A549 (cell line): ENCODE measurements around the gene SLF2. TPM values are rescaled to one million over a fixed set of nuclear protein-coding genes. Genes with fewer than 3 reads are reported as not detected.
A peak's percentile ranks its signal among the peaks of the same experiment; 100 is the strongest.

Experiments
- ATAC-seq, 2 experiments: fragments of 200-7000 bp in 1 of 2; fragments of >200 bp in 1 of 2; cut with Nextera tagmentation in 1 of 2; cut with Tn5 transposase in 1 of 2; 3 replicates each; pipeline versions ENCODE4 v1.8.0 to v1.9.1; 2018 to 2020; ENCODE audit warnings: mild to moderate bottlenecking in 1 of 2, moderate library complexity in 1 of 2
- CTCF ChIA-PET: fragments of 300-600 bp; sonication (Branson Sonifier 250); formaldehyde crosslinking; extraction: SDS; loops from one replicate; lab custom pipeline; 2021; ENCODE audit warnings: antibody characterized with exemption, inconsistent platforms; lab: Yijun Ruan, JAX
- POLR2A ChIA-PET: fragments of 350-600 bp; formaldehyde crosslinking; extraction: SDS; loops from one replicate; lab custom pipeline; 2021; ENCODE audit warnings: antibody characterized with exemption, inconsistent platforms; lab: Yijun Ruan, JAX
- DNase-seq, 2 experiments: peaks; one replicate each; pipeline versions ENCODE4 v3.0.0 to v3.0.0-alpha.2; 2011 to 2016; ENCODE audit warnings: low read depth in 1 of 2, low spot score in 1 of 2
- FAIRE-seq: peaks from 2 replicates; lab custom pipeline; 2011; peaks lifted over from hg19 to GRCh38; lab: Jason Lieb, UNC
- H3K27ac ChIP-seq, 2 experiments: fragments of >200 bp; sonication (Bioruptor Twin); formaldehyde crosslinking; 3 replicates each; pipeline ENCODE4 v1.5.1; 2016 to 2017
- H3K4me1 ChIP-seq: fragments of >200 bp; sonication (Bioruptor Twin); formaldehyde crosslinking; 3 replicates; pipeline ENCODE4 v1.6.1; 2016
- H3K4me2 ChIP-seq: fragments of >200 bp; sonication (Bioruptor Twin); formaldehyde crosslinking; 3 replicates; pipeline ENCODE4 v1.6.1; 2016
- H3K4me3 ChIP-seq: fragments of >200 bp; sonication (Bioruptor Twin); formaldehyde crosslinking; 3 replicates; pipeline ENCODE4 v1.5.1; 2016
- H3K9me3 ChIP-seq: fragments of >200 bp; sonication (Bioruptor Twin); formaldehyde crosslinking; 3 replicates; pipeline ENCODE4 v1.6.1; 2016
- BHLHE40 ChIP-seq: IDR thresholded peaks from 2 replicates; pipeline ENCODE4 v1.6.1; 2012; ENCODE audit warnings: low read depth, low read length, inconsistent platforms
- CBX2 ChIP-seq: fragments of 200-600 bp; sonication (generic); IDR thresholded peaks from 2 replicates; pipeline ENCODE4 v1.6.1; 2016; ENCODE audit warnings: low read depth, mild to moderate bottlenecking, borderline replicate concordance
- CHD2 ChIP-seq: fragments of 150-350 bp; IDR thresholded peaks from 2 replicates; pipeline ENCODE4 v1.6.1; 2014; ENCODE audit warnings: low read length; ENCODE audit not compliant: partially characterized antibody
- E2F6 ChIP-seq: IDR thresholded peaks from 2 replicates; pipeline ENCODE4 v1.6.1; 2012; ENCODE audit warnings: low read depth, borderline replicate concordance
- EHF ChIP-seq: fragments of 250-450 bp; sonication (Bioruptor Pico); IDR thresholded peaks from 2 replicates; pipeline ENCODE4 v1.5.0; 2020; ENCODE audit warnings: mild to moderate bottlenecking
- ESRRA ChIP-seq: fragments of 150-350 bp; IDR thresholded peaks from 2 replicates; pipeline ENCODE4 v1.6.1; 2014; ENCODE audit warnings: mild to moderate bottlenecking, low read length, borderline replicate concordance
- FOSB ChIP-seq: fragments of 250-450 bp; sonication (Bioruptor Pico); IDR thresholded peaks from 2 replicates; pipeline ENCODE4 v1.5.0; 2020; ENCODE audit warnings: mild to moderate bottlenecking, moderate library complexity
- HEYL ChIP-seq: fragments of 250-450 bp; sonication (Bioruptor Pico); IDR thresholded peaks from 2 replicates; pipeline ENCODE4 v1.8.0; 2021; ENCODE audit warnings: mild to moderate bottlenecking, moderate library complexity
- HOXA7 ChIP-seq: fragments of 250-450 bp; sonication (Bioruptor Pico); IDR thresholded peaks from 2 replicates; pipeline ENCODE4 v1.5.0; 2020; ENCODE audit warnings: mild to moderate bottlenecking, moderate library complexity
- HOXB13 ChIP-seq: fragments of 250-450 bp; sonication (Bioruptor Pico); IDR thresholded peaks from 2 replicates; pipeline ENCODE4 v1.5.0; 2020; ENCODE audit warnings: low read depth, mild to moderate bottlenecking, moderate library complexity
- MAFK ChIP-seq: fragments of 450-650 bp; IDR thresholded peaks from 2 replicates; pipeline ENCODE4 v1.6.1; 2014; ENCODE audit not compliant: partially characterized antibody
- MAX ChIP-seq: IDR thresholded peaks from 2 replicates; pipeline ENCODE4 v1.6.1; 2012
- MYC ChIP-seq: IDR thresholded peaks from 2 replicates; pipeline ENCODE4 v1.6.1; 2012; ENCODE audit warnings: mild to moderate bottlenecking, inconsistent platforms, low read length, improper control_type of control experiment, borderline replicate concordance
- NR3C1 ChIP-seq: fragments of >200 bp; sonication (Bioruptor Twin); formaldehyde crosslinking; IDR thresholded peaks from 3 replicates; pipeline ENCODE4 v1.6.1; 2017
- POLR2A ChIP-seq: IDR thresholded peaks from 2 replicates; pipeline ENCODE4 v1.6.1; 2012; ENCODE audit warnings: mild to moderate bottlenecking, low read length
- RARB ChIP-seq: fragments of 250-450 bp; sonication (Bioruptor Pico); IDR thresholded peaks from 2 replicates; pipeline ENCODE4 v1.8.0; 2021; ENCODE audit warnings: mild to moderate bottlenecking, moderate library complexity
- RCOR1 ChIP-seq: fragments of 150-350 bp; IDR thresholded peaks from 2 replicates; pipeline ENCODE4 v1.6.1; 2014; ENCODE audit warnings: antibody characterized with exemption, low read length, low read depth
- REST ChIP-seq: fragments of 200-600 bp; sonication (generic); IDR thresholded peaks from 2 replicates; pipeline ENCODE4 v1.6.1; 2016; ENCODE audit warnings: antibody characterized with exemption, mild to moderate bottlenecking, moderate library complexity
- ZNF302 ChIP-seq: fragments of 250-450 bp; sonication (Bioruptor Pico); IDR thresholded peaks from 2 replicates; pipeline ENCODE4 v1.9.0; 2021; ENCODE audit warnings: inconsistent platforms, mild to moderate bottlenecking, moderate library complexity
- WGBS: methylation state at CpG from one replicate; pipeline ENCODE4 v1.1.6; 2017; ENCODE audit errors: missing lambda C conversion rate; 5-methylcytosine and 5-hydroxymethylcytosine counted together
- polyA plus RNA-seq, 4 experiments: library from polyadenylated mRNA; depleted of rRNA in 3 of 4; stranded (reverse); fragments of >200 nt; fragmentation: RNase III in 1 of 4; extraction: RNeasy Plus Mini Kit Qiagen cat#74134 plus additional on column Dnase treatment in 1 of 4; gene quantifications; 2 replicates in 3 of 4; 3 replicates in 1 of 4; pipeline ENCODE4 v1.2.3, GENCODE V29; 2011 to 2017

Gene SLF2
- polyA plus RNA-seq, 2 of the 4 experiments (the other 2 are of a cell fraction): 13.0 to 16.6 TPM

GRCh38 chr10:101005869-101006567 lies 93.3 kb downstream of the SLF2 start:
- TF ChIP-seq REST (peak; percentile 37; the same call in 1 of the 2 replicates), CBX2 (no peak), ESRRA (0 out of 2 replicates have a peak, but pooled peaks have one; percentile 42)
- TF ChIP-seq, all 56 proteins: peak for 2
- Histone ChIP-seq H3K4me2 (no peak overlapping the region), H3K27ac (no peak overlapping the region), H3K9me3 (no peaks in the 10 kb centered on the region), H3K4me3 (no peak overlapping the region), H3K4me1 (peaks cover 10% of the 10 kb centered on the region; the same call in 2 of the 3 replicates)
- FAIRE-seq (no peak), DNase-seq (no peak), ATAC-seq (no peak)
- WGBS: 80% methylated on average over 3 of the region's 4 CpGs
- CTCF ChIA-PET: interaction anchor here (1.3 to 25.8 kb wide), 4 partner anchors 11 to 136 kb away, joined by 3 to 608 read pairs (median 156); partner anchors contain the start of genes LZTS2, MRPL43 and TWNK
- POLR2A ChIA-PET: interaction anchor here (1.2 kb wide), 1 partner anchor 12 kb away, joined by 3 read pairs; no protein-coding TSS in a partner anchor

GRCh38 chr10:101006593-101007098 lies 93.9 kb downstream of the SLF2 start:
- no peaks in the 10 kb centered on the region for H3K9me3 ChIP-seq
- FAIRE-seq (no peak), DNase-seq (no peak), ATAC-seq (no peak)
- TF ChIP-seq CBX2 (no peak), HOXB13 (no peak), EHF (CRISPR knock-in tag) (no peak), MAX (no peak), HEYL (no peak), MYC (no peak), ZNF302 (CRISPR knock-in tag) (no peak), RARB (CRISPR knock-in tag) (no peak), RCOR1 (no peak), BHLHE40 (no peak), E2F6 (no peak)
- POLR2A ChIA-PET: interaction anchor here (1.2 kb wide), 1 partner anchor 12 kb away, joined by 3 read pairs; no protein-coding TSS in a partner anchor
- WGBS: 96% methylated on average over 19 of the region's 33 CpGs
- CTCF ChIA-PET: interaction anchor here (0.8 to 25.8 kb wide), 6 partner anchors 10 to 135 kb away, joined by 3 to 608 read pairs (median 4); partner anchors contain the start of genes LZTS2, MRPL43 and TWNK
- no peak overlapping the region for H3K4me2 ChIP-seq
- H3K27ac ChIP-seq: no peak overlapping the region
- H3K4me3 ChIP-seq: no peak overlapping the region
- peaks cover 5% of the 10 kb centered on the region; the same call in 1 of the 3 replicates for H3K4me1 ChIP-seq

GRCh38 chr10:101007099-101007711 lies 94.4 kb downstream of the SLF2 start:
- H3K4me3 ChIP-seq: no peak overlapping the region
- ChIA-PET CTCF (interaction anchor here (0.8 to 25.8 kb wide), 7 partner anchors 9 to 53 kb away, joined by 3 to 608 read pairs (median 5); partner anchors contain the start of genes LZTS2, MRPL43 and TWNK), POLR2A (interaction anchor here (1.2 kb wide), 1 partner anchor 13 kb away, joined by 3 read pairs; no protein-coding TSS in a partner anchor)
- H3K4me2 ChIP-seq: no peak overlapping the region
- DNase-seq (no peak), ATAC-seq (no peak), FAIRE-seq (no peak)
- peaks cover 9% of the 10 kb centered on the region for H3K4me1 ChIP-seq
- H3K27ac ChIP-seq: no peak overlapping the region
- H3K9me3 ChIP-seq: no peaks in the 10 kb centered on the region
- 86% methylated on average over 11 of the region's 11 CpGs for WGBS
- no peak for TF ChIP-seq MAFK
- no peak for TF ChIP-seq HOXA7
- TF ChIP-seq CHD2: no peak
- no peak for TF ChIP-seq RARB (CRISPR knock-in tag)
- no peak for TF ChIP-seq BHLHE40
- TF ChIP-seq HOXB13: no peak
- no peak for TF ChIP-seq NR3C1
- TF ChIP-seq FOSB (CRISPR knock-in tag): no peak
- TF ChIP-seq POLR2A: no peak
